GM10248 (cell line): ENCODE results near the gene DYRK1B.
"Not testable (repeated sequence)": the region's sequence is repeated elsewhere in the genome, so short reads cannot be mapped to it uniquely, and the experiment has no call there.

Experiments
- CTCF ChIA-PET: fragments of 300-600 bp; sonication (Branson Sonifier 250); formaldehyde crosslinking; extraction: SDS; loops from one replicate; lab custom pipeline; 2021; ENCODE audit warnings: antibody characterized with exemption; lab: Yijun Ruan, JAX
- POLR2A ChIA-PET: fragments of 350-650 bp; sonication (Branson Sonifier 250); formaldehyde crosslinking; extraction: SDS; loops from one replicate; lab custom pipeline; 2020; ENCODE audit warnings: antibody characterized with exemption; lab: Yijun Ruan, JAX
- DNase-seq: peaks from one replicate; pipeline ENCODE4 v3.0.0; 2012; ENCODE audit errors: extremely low spot score
- TF ChIP-seq, protein P1 (sequence below): IDR thresholded peaks from 2 replicates; pipeline ENCODE4 v1.5.1; 2012; ENCODE audit warnings: mild to moderate bottlenecking, low read depth; ENCODE audit errors: extremely low read depth, missing control alignments, control extremely low read depth

DYRK1B gene

DNA sequence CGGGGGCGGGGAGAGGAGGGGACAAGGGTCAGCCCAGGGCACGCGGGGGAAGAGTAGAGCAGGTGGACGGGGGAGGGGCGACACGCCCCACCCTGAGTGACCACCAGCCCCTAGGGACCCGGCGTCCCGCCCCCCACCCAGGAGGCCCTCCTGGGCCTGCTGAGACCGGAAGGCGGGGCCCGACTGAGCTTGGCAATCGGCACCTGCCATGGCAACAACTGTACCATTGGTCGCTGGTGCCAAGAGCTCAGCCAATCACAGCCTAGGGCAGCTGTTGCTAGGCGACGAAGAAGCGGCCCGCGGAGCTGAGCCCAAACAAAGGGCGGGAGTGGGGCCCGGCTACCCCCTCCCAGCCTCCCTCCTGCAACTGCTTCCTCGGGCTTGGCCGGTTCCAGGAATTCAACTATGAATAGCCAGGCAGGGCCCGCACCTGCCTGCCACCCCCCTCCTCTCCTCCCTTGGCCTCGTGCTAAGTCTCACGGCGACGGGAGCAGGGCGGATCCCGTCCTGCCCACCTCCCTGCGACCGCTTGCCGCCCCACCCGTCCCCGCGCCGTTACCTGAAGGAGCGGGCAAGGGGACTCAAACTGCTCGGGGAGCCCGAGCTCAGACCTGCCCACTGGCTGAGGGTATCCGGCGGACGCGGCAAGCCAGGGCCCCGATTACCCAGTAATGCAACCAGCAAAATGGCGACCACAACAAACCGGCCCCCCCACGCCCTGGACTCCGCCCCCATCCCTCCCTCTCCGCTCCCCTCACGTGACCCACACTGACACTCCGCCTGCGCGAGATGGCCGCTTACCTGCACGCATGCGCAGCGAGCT, at the start of gene DYRK1B:
TSS of gene DYRK1B (minus strand) at position 699 of the 823 bp plus-strand sequence. CDS start 2,295 bp downstream, outside the sequence.
- POLR2A ChIA-PET, result interaction anchor here (0.6 to 1.6 kb wide), 4 partner anchors 12 to 1829 kb away, joined by 5 to 11 read pairs (median 6); partner anchors contain the start of genes FBL, MED29 and PAF1
- TF ChIP-seq, protein P1, sequence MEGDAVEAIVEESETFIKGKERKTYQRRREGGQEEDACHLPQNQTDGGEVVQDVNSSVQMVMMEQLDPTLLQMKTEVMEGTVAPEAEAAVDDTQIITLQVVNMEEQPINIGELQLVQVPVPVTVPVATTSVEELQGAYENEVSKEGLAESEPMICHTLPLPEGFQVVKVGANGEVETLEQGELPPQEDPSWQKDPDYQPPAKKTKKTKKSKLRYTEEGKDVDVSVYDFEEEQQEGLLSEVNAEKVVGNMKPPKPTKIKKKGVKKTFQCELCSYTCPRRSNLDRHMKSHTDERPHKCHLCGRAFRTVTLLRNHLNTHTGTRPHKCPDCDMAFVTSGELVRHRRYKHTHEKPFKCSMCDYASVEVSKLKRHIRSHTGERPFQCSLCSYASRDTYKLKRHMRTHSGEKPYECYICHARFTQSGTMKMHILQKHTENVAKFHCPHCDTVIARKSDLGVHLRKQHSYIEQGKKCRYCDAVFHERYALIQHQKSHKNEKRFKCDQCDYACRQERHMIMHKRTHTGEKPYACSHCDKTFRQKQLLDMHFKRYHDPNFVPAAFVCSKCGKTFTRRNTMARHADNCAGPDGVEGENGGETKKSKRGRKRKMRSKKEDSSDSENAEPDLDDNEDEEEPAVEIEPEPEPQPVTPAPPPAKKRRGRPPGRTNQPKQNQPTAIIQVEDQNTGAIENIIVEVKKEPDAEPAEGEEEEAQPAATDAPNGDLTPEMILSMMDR, result no peak
- peak; percentile 98 for DNase-seq
- CTCF ChIA-PET, result interaction anchor here (0.8 to 2.2 kb wide), 8 partner anchors 10 to 801 kb away, joined by 3 to 31 read pairs (median 4); no protein-coding TSS in a partner anchor

DNA sequence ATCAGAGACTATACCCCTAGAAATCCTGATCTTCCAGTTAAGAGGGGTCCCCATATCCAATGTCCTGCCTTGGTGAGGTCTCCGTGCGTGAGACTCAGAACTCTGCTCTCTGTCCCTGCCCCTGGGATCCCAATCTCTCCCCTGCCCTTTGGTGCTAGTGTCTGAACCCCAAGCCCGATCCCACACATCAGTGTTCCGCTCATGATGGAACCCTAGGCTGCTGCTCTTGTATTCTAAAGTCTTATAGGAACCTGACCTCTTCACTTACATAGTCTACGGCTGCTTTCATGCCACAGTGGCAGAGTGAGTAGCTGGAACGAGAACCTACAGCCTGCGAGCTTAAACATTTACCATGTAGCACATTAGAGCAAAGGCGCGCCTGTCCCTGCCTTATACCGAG, 48.7 kb upstream of the DYRK1B start:
- DNase-seq, POLR2A ChIA-PET, CTCF ChIA-PET: not testable (repeated sequence)

DNA sequence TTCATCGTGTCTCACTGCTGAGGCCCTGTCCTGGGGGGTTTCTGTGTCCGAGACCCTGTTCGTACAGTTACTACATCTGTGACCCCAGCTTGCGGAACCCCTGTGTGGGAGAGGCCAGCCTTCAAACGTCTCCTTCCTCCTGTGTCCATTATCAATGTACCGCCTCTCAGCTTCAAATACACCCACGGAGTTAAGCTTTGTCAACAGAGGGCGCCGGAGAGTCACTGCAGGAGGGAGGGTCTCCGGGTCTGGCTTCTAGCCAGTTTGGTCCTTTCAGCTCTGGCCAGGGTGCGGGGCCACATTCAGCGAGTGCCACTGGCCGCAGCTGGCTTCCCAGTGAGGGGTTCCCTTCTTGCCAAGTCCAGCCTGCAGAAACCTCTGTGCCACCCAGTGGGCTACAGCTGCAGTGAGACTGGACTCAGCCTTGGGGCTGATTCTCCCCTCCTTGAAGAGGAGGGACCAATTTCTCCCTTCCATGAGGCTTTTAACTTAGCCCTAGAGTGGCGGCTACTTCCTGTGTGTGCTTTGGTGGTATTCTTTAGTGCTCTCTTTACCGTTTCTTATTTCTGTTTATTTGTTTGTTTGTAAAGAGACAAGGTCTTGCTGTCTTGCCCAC, 47.6 kb upstream of the DYRK1B start:
- TF ChIP-seq, protein P1, result peak; percentile 43
- POLR2A ChIA-PET, DNase-seq, CTCF ChIA-PET: not testable (repeated sequence)

DNA sequence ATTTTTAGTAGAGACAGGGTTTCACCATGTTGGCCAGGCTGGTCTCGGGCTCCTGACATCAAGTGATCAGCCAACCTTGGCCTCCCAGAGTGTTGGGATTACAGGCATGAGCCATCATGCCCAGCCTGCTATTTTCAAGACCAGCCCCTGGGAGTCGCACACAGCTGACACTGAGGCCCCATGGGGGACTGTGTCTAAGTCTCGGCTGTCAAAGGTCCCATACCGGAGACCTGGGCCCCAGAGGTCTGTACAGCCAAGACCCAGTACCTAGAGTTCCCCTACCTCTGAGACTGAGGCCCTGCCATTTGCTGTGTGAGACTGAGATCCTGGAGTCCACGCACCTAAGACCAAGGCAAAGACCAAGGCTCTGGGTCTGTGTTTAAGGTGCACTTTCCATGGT, 46.3 kb upstream of the DYRK1B start:
- DNase-seq, CTCF ChIA-PET, POLR2A ChIA-PET: not testable (repeated sequence)

DNA sequence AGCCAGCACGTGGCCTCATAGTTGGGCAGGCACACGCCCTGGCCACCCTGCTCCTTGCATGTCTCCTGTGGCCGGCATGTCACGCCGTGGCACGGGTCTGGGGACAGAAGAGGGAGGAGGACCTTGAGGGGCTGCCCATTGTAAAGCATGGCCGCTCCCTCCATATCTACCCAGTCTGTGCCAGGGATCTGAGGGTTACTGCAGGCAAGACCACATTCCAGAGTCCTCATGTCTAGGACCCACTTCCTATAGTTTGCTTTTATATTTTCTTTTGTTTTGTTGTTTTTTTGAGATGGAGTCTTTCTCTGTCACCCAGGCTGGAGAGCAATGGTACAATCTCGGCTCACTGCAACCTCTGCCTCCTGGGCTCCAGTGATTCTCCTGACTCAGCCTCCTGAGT, 45.8 kb upstream of the DYRK1B start:
- DNase-seq, POLR2A ChIA-PET: not testable (repeated sequence)
- CTCF ChIA-PET, result interaction anchor here (1.1 to 1.5 kb wide), 2 partner anchors 46 to 347 kb away, joined by 3 read pairs; partner anchors contain the start of gene EID2B

DNA sequence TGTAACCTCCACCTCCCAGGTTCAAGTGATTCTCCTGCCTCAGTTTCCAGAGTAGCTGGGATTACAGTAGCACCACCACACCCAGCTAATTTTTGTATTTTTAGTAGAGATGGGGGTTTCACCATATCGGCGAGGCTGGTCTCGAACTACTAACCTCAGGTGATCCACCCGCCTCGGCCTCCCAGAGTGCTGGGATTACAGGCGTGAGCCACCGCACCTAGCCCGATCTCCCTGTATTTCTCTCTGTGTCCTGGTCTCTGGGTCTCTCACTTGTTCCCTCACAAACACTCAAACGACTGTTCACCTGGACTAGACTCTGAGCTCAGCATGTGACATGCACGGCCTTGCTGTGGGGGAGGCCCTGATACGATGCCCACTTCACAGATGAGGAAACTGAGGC, 44.9 kb upstream of the DYRK1B start:
- DNase-seq, POLR2A ChIA-PET: not testable (repeated sequence)
- CTCF ChIA-PET, result interaction anchor here (0.7 to 1.5 kb wide), 5 partner anchors 35 to 346 kb away, joined by 3 to 6 read pairs (median 3); partner anchors contain the start of gene EID2B

DNA sequence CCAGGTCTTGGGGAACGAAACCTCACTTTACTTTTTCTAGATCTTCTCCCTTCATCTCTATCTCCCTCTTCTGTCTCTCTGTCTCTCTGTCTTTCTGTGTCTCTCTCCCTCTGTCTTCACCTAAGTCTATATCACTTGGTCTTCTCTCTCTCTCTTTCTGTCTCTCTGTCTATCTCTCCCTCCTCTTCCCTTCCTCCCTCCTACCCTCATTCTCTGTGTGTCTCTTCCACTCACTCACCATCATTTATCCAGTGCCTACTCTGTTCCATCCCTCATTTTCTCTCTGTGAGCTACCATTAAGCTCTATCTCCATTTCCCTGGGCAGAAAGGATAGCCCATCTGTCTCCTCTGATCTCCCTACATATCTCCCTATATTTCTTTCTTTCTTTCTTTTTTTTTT, 44.4 kb upstream of the DYRK1B start:
- ChIA-PET POLR2A (no interaction called here), CTCF (interaction anchor here (0.7 to 1.5 kb wide), 4 partner anchors 34 to 98 kb away, joined by 3 to 6 read pairs (median 3); no protein-coding TSS in a partner anchor)
- no peak for DNase-seq
- TF ChIP-seq, protein P1, result no peak

DNA sequence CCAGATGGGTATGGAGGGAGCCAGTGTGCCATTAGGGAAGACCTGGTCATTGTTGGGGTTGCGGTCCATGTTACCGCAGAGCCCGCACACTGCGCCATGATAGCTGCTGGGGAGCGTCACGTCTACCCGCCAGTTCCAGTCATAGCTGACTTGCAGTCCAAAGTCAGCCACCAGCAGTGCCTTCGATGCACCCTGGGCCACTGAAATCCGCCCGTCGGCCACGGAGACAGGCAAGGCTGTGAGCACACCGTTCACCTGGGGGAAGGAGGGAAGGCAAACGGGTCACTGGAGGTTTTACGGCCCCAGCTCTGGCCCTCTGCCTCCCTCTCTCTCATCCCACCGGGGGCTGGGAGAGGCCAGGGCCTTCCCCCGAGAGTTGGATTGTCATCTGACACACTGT, 44.0 kb upstream of the DYRK1B start:
- DNase-seq, POLR2A ChIA-PET, CTCF ChIA-PET: not testable (repeated sequence)

DNA sequence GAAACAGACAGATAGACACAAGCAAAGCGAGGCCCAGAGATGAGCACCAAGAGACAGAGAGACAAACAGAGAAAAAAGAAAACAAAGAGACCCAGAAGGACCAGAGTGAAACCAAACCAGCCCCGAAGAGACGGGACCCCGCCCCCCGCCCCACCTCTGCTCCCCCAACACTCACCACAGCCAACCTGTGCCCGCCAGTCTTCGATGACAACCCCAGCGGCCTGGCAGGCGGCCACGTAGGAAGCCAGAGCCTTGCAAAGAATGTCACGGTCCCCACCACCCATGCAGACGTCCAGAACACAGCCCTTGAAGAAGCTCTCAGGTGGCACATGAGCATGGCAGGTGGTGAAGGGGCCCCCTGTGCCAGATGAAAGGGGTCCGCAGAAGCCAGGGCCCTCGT, 43.5 kb upstream of the DYRK1B start:
- POLR2A ChIA-PET, CTCF ChIA-PET, DNase-seq: not testable (repeated sequence)

DNA sequence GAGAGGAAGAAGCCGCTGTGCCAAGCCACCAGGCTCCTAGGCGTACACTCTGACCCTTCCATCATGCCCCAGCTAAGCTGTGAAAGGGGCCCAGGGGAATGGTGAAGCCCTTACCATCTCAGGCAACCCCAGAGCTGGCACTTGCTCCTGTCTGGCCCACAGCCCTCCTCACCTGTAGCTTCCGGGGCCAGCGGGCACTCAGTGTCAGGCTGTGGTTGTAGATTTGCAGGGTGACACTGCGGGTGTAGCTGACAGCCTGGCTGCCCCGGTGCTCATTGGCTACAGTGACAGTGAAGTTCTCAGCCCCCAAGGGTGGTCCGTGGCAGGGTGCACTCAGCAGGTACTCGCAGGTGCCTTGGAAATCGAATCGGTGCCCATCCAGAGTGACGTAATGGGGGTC, 42.5 kb upstream of the DYRK1B start:
- POLR2A ChIA-PET, DNase-seq, CTCF ChIA-PET: not testable (repeated sequence)

DNA sequence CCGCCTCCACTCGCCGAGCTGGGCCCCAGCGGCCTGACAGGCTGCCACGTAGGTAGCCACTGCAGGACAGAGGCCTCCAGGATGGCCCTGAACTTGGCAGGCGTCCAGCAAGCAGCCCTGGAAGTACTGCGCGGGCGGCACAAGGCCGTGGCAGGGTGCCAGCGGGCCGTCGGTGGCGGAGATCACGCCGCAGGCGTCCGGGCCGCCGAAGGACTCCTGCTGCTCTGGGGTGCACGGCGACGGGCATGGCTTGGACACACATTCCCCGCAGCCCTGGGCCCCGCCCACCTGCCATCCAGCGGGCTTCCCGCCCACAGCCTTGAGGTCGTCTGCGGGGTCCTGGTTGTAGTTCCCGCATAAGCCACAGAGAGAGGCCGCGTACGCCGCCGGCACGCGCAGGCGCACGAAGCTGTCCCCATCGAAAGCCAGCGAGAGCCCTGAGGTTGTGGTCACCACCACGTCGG, 41.5 kb upstream of the DYRK1B start:
- POLR2A ChIA-PET, CTCF ChIA-PET, DNase-seq: not testable (repeated sequence)
